SK-N-MC (cell line): ENCODE measurements around the gene CADPS2.

Experiments
- DNase-seq: peaks from one replicate; pipeline ENCODE4 v3.0.0-alpha.2; 2011; ENCODE audit warnings: low read depth, low spot score
- H3K27ac ChIP-seq: fragments of 200-600 bp; sonication (generic); 2 replicates; pipeline ENCODE4 v1.5.1; 2016; ENCODE audit warnings: mixed run types
- H3K36me3 ChIP-seq: fragments of 200-600 bp; sonication (generic); 2 replicates; pipeline ENCODE4 v1.6.1; 2017; ENCODE audit warnings: antibody characterized with exemption, low read length, mixed read lengths; ENCODE audit not compliant: insufficient read depth
- H3K4me3 ChIP-seq: fragments of 200-600 bp; sonication (generic); 2 replicates; pipeline ENCODE4 v1.5.1; 2016
- H3K9ac ChIP-seq: fragments of 200-600 bp; sonication (generic); 2 replicates; pipeline ENCODE4 v1.8.0; 2017; ENCODE audit warnings: mixed run types, mixed read lengths; ENCODE audit not compliant: insufficient read length
- H3K9me3 ChIP-seq: fragments of 200-600 bp; sonication (generic); 2 replicates; pipeline ENCODE4 v1.6.1; 2017; ENCODE audit warnings: low read depth, mild to moderate bottlenecking, antibody characterized with exemption, low read length, moderate library complexity, mixed read lengths
- EZH2 ChIP-seq: fragments of 200-600 bp; sonication (generic); IDR thresholded peaks from one replicate; pipeline ENCODE4 v1.6.1; 2017; ENCODE audit warnings: antibody characterized with exemption
- FOXP2 ChIP-seq: optimal IDR thresholded peaks from 2 replicates; pipeline ENCODE3; 2011; ENCODE audit warnings: mild to moderate bottlenecking, moderate library complexity; ENCODE audit not compliant: insufficient read depth; ENCODE audit errors: extremely low read length, control extremely low read depth
- POLR2AphosphoS5 ChIP-seq: IDR thresholded peaks from 2 replicates; pipeline ENCODE4 v1.6.1; 2012; ENCODE audit warnings: mild to moderate bottlenecking, low read depth, low read length, borderline replicate concordance

The CADPS2 gene

GRCh38 chr7:122364761-122365280 lies 521.4 kb downstream of the CADPS2 start:
- DNase-seq, result no peak
- H3K4me3 ChIP-seq, result no peak overlapping the region
- H3K9me3 ChIP-seq, result no peaks in the 10 kb centered on the region
- no peaks in the 10 kb centered on the region; the same call in 1 of the 2 replicates for H3K36me3 ChIP-seq
- H3K9ac ChIP-seq, result no peak overlapping the region
- no peak overlapping the region for H3K27ac ChIP-seq
- TF ChIP-seq FOXP2 (no peak), POLR2AphosphoS5 (no peak), EZH2 (no peak)

GRCh38 chr7:122363144-122363543 lies 523.1 kb downstream of the CADPS2 start:
- DNase-seq, result no peak
- H3K27ac ChIP-seq, result no peak overlapping the region
- H3K9ac ChIP-seq, result no peak overlapping the region
- no peaks in the 10 kb centered on the region; the same call in 1 of the 2 replicates for H3K36me3 ChIP-seq
- no peak for TF ChIP-seq FOXP2
- TF ChIP-seq EZH2, result no peak
- TF ChIP-seq POLR2AphosphoS5, result no peak
- H3K4me3 ChIP-seq, result no peak overlapping the region
- no peaks in the 10 kb centered on the region for H3K9me3 ChIP-seq

GRCh38 chr7:122362473-122362872 lies 523.8 kb downstream of the CADPS2 start:
- Histone ChIP-seq H3K9me3 (no peaks in the 10 kb centered on the region), H3K27ac (no peak overlapping the region), H3K36me3 (no peaks in the 10 kb centered on the region; the same call in 1 of the 2 replicates), H3K4me3 (no peak overlapping the region), H3K9ac (no peak overlapping the region)
- DNase-seq, result no peak
- TF ChIP-seq EZH2, result no peak
- TF ChIP-seq FOXP2, result no peak
- TF ChIP-seq POLR2AphosphoS5, result no peak

GRCh38 chr7:122354656-122355055 lies 531.6 kb downstream of the CADPS2 start:
- no peak for DNase-seq
- H3K4me3 ChIP-seq, result no peak overlapping the region
- TF ChIP-seq EZH2, result no peak
- no peak for TF ChIP-seq POLR2AphosphoS5
- no peak for TF ChIP-seq FOXP2
- no peak overlapping the region for H3K9ac ChIP-seq
- no peaks in the 10 kb centered on the region; the same call in 1 of the 2 replicates for H3K36me3 ChIP-seq
- no peak overlapping the region for H3K27ac ChIP-seq
- no peaks in the 10 kb centered on the region for H3K9me3 ChIP-seq

GRCh38 chr7:122352454-122352853 lies 533.8 kb downstream of the CADPS2 start:
- Histone ChIP-seq H3K4me3 (no peak overlapping the region), H3K9ac (no peak overlapping the region), H3K27ac (no peak overlapping the region), H3K9me3 (no peaks in the 10 kb centered on the region), H3K36me3 (no peaks in the 10 kb centered on the region)
- no peak for DNase-seq
- no peak for TF ChIP-seq EZH2
- TF ChIP-seq POLR2AphosphoS5, result no peak
- TF ChIP-seq FOXP2, result no peak

GRCh38 chr7:122350701-122351100 lies 535.6 kb downstream of the CADPS2 start:
- TF ChIP-seq FOXP2 (no peak), EZH2 (no peak), POLR2AphosphoS5 (no peak)
- no peak for DNase-seq

GRCh38 chr7:122344303-122344620 lies 542.0 kb downstream of the CADPS2 start:
- no peak overlapping the region for H3K27ac ChIP-seq
- no peak for DNase-seq
- H3K9me3 ChIP-seq, result no peaks in the 10 kb centered on the region
- H3K36me3 ChIP-seq, result no peaks in the 10 kb centered on the region
- 0 out of 2 replicates have a peak overlapping the region, but pooled peaks have one; percentile 3 for H3K4me3 ChIP-seq
- no peak for TF ChIP-seq FOXP2
- no peak for TF ChIP-seq POLR2AphosphoS5
- no peak for TF ChIP-seq EZH2
- H3K9ac ChIP-seq, result no peak overlapping the region

More at GRCh38 chr7:122350701-122351100, 535.6 kb downstream of the CADPS2 start:
- Histone ChIP-seq H3K27ac (no peak overlapping the region), H3K4me3 (no peak overlapping the region), H3K9ac (no peak overlapping the region), H3K36me3 (no peaks in the 10 kb centered on the region), H3K9me3 (no peaks in the 10 kb centered on the region)

GRCh38 chr7:122343601-122344302 lies 542.5 kb downstream of the CADPS2 start:
- Histone ChIP-seq H3K36me3 (no peaks in the 10 kb centered on the region), H3K9ac (no peak overlapping the region), H3K27ac (no peak overlapping the region; the same call in 1 of the 2 replicates), H3K4me3 (0 out of 2 replicates have a peak overlapping the region, but pooled peaks have one; percentile 3), H3K9me3 (no peaks in the 10 kb centered on the region)
- no peak for DNase-seq
- TF ChIP-seq POLR2AphosphoS5 (no peak), EZH2 (no peak), FOXP2 (no peak)
